ENCODE measurements around the gene MARCHF10. TPM values are rescaled to one million over a fixed set of nuclear protein-coding genes. Genes with fewer than 3 reads are reported as not detected.
A peak's percentile ranks its signal among the peaks of the same experiment; 100 is the strongest.
"Not testable (repeated sequence)": the region's sequence is repeated elsewhere in the genome, so short reads cannot be mapped to it uniquely, and the experiment has no call there.

MARCHF10 gene
- total RNA-seq, 1 donor from 2014 or later, result not detected

GRCh38 chr17:62793919-62794665, 14.0 kb downstream of the MARCHF10 start:
- ATAC-seq, result no peak
- intact Hi-C loops (cut with DNase I), result no loop called here

DNA sequence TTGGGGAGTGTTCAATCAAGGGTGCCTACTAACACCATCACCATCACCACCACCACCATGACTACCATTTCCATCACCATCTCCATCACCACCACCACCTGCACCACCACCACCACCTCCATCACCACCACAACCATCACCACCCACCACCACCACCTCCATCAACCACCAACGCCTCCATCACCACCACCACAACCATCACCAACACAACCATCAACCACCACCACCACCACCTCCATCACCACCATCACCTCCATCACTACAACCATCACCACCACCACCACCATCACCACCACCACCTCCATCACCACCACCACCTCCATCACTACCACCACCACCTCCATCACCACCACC, 15.7 kb downstream of the MARCHF10 start:
- DNase-seq (ENCODE audit: missing footprints) (no peak), ATAC-seq (no peak)
- intact Hi-C loops (cut with DNase I), result no loop called here

More at GRCh38 chr17:62793919-62794665, 14.0 kb downstream of the MARCHF10 start:
- DNase-seq (ENCODE audit: missing footprints), result no peak

DNA sequence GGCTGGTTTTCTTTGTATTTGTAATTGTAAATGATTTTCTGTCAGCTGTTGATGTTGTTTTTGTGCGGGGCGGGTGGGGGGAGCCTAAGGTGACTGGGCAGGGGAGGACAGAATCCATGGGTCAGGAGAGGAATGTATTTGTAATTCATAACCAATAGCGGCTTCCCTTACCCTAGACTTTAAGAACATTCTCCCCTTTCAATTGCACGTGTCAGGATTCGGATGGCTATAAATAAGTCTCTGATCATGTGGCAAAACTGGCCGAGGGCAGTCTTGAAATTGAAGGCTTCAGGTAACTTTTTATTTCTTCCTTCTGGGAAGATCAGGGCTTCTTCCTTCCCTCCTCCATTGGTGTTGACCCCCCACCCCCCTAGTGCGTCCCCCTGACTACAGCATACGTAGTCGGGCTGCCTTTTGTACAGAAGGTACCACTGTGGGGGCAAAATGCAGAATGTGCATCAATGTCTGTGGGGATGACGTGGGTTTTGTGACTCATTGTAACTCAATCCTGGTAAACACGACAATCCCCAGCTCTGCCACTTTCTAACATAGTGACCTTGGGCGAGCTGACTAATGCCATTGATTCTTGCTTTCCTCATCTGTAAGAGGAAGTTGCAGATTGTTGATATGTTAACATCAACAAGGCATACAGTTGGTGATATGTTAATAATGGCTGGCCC, 16.2 kb downstream of the MARCHF10 start:
- intact Hi-C loops (cut with DNase I), result no loop called here
- ATAC-seq (no peak), DNase-seq (ENCODE audit: missing footprints) (no peak)

- no peak for ATAC-seq
- intact Hi-C loops (cut with DNase I), result no loop called here
- no peak for DNase-seq (ENCODE audit: missing footprints)
Observed at GRCh38 chr17:62791235-62791734, 16.8 kb downstream of the MARCHF10 start.

DNA sequence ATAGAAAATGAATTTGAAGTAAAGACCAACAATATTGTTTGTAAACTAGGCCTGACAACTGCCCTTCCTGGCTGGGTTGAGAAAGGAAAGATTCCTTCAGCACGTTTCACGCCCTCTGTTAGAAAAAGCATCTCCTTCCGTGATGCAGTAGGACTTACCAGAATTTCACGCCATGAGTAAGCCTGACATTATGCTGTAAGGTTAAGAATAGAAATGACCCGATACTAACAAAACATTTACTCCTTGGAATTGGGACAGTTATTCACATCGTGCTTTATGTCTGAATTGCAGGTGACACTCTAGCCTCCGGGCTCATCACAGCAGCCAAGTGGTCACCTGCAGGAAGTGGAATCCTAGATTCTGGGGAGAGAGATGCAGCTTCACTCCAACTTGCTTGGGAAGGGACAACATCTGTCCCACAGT, 17.5 kb downstream of the MARCHF10 start:
- intact Hi-C loops (cut with DNase I), result no loop called here
- no peak for ATAC-seq
- DNase-seq (ENCODE audit: missing footprints), result no peak

GRCh38 chr17:62787366-62787765, 20.7 kb downstream of the MARCHF10 start:
- intact Hi-C loops (cut with DNase I), result no loop called here
- no peak for ATAC-seq
- DNase-seq (ENCODE audit: missing footprints), result no peak

GRCh38 chr17:62786646-62787045, 21.5 kb downstream of the MARCHF10 start:
- intact Hi-C loops (cut with DNase I), result no loop called here
- ATAC-seq (no peak), DNase-seq (ENCODE audit: missing footprints) (no peak)

DNA sequence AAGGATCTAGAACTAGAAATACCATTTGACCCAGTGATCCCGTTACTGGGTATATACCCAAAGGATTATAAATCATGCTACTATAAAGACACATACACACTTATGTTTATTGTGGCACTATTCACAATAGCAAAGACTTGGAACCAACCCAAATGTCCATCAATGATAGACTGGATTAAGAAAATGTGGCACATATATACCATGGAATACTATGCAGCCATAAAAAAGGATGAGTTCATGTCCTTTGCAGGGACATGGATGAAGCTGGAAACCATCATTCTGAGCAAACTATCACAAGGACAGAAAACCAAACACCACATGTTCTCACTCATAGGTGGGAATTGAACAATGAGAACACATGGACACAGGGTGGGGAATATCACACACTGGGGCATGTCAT, 22.1 kb downstream of the MARCHF10 start:
- ATAC-seq; intact Hi-C loops (cut with DNase I); DNase-seq (ENCODE audit: missing footprints): not testable (repeated sequence)

DNA sequence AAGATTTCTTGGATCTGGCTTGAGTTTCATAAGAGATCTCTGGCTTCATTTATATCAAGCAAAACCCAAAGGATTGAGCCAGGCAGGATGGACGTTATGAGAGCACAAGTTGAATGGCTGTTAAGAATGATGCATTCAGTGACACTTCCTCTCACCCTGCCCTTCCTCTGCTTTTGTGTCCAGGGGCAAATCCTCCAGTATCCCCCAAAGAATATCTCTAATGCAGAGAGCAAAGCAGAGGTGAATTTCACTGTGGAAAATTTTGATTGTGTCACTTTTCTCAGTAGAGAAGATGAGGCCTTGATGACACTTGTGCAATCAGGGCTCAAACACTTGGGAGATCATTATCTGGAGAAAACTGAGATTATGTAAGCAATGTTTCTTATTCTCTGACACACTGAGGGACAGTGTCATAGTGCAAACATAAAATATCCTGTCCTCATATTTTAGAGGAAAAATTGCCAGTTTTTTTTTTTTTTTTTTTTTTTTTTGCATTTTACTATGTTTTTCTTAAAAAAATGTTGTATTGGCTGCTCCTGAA, 25.3 kb downstream of the MARCHF10 start:
- ATAC-seq, result no peak
- intact Hi-C loops (cut with DNase I), result no loop called here

GRCh38 chr17:62781831-62782251, 26.3 kb downstream of the MARCHF10 start:
- DNase-seq (ENCODE audit: missing footprints), result no peak
- ATAC-seq, result no peak
- intact Hi-C loops (cut with DNase I), result no loop called here

More for the DNA sequence above, 25.3 kb downstream of the MARCHF10 start:
- DNase-seq (ENCODE audit: missing footprints), result no peak

DNA sequence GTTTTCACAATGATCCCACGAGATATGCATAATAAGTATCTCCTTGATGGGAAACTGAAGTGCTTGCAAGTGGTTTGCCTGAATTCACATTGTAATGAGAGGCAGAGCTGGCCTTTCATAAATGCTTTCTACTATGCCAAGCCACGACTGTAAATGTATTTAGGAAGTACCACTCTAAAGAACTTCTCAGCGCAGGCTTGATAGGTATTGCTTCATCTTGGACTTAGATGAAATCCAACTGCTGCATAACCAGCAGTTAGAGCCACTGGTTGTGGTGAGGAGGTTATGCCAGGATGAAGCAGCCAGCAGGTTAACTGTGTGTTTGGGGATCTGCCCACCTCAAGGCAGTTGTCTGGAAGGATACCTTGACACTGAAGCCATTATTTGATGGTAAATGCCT, 26.8 kb downstream of the MARCHF10 start:
- intact Hi-C loops (cut with DNase I), result no loop called here
- DNase-seq (ENCODE audit: missing footprints) (no peak), ATAC-seq (no peak)

DNA sequence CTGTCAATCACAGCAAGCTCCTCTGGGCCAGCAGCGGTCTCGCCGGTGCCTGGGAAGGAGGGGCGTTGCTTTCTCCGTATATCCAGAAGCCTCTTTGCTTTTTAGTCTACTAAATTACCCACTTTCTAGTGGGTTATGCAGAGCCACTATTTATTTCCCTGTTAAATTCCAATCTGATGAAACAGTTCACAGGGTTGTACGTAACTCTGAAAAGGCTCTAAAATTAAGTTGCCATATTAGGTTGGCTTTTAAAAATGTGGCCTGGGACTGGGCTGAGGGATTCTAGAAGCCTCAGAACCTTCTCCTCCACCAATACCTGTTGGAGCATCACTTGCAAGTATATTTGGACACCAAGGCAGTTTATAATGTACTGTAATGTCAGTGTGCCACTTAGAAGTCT, 27.2 kb downstream of the MARCHF10 start:
- DNase-seq (ENCODE audit: missing footprints), result no peak
- intact Hi-C loops (cut with DNase I), result no loop called here
- ATAC-seq, result no peak

GRCh38 chr17:62780269-62780668, 27.8 kb downstream of the MARCHF10 start:
- no peak for DNase-seq (ENCODE audit: missing footprints)
- intact Hi-C loops (cut with DNase I), result no loop called here
- peak; percentile 46 for ATAC-seq

DNA sequence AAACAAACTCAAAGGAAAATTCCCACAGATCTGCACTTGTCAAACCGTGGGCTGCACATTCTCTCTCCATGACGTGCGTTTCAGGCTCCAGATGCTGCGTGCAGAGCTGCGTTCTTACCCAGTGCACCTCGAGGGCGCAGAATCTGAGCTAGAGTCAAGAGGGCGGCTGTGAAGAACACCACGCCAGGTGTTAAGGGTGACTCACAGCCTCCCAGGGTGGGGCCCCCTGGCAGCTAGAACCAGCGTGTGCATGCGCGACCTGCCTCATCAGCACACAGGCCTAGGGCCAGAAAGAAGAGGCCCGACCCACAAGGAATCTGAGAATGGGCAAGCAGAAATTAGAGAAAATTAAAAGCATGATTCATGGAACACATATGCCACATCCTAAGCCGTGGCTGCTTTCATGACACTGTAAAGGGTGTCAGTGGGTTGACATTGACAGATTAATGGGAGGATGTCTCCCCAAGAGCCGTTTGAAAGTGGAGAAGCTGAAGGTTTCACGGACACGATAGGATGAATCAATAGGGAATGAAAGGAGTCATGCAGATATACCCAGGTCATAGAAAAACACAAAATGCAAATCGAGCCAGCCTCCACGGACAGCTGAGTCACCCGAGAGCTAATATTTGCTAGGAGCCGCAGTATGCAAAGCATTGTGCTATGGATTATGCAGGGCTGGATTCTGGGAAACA, 29.0 kb downstream of the MARCHF10 start:
- DNase-seq (ENCODE audit: missing footprints) (no peak), ATAC-seq (no peak)
- intact Hi-C loops (cut with DNase I), result no loop called here

GRCh38 chr17:62775876-62776275, 32.2 kb downstream of the MARCHF10 start:
- intact Hi-C loops (cut with DNase I), result no loop called here
- DNase-seq (ENCODE audit: missing footprints) (no peak), ATAC-seq (no peak)

GRCh38 chr17:62774338-62774737, 33.8 kb downstream of the MARCHF10 start:
- no peak for ATAC-seq
- intact Hi-C loops (cut with DNase I), result no loop called here
- DNase-seq (ENCODE audit: missing footprints), result no peak

DNA sequence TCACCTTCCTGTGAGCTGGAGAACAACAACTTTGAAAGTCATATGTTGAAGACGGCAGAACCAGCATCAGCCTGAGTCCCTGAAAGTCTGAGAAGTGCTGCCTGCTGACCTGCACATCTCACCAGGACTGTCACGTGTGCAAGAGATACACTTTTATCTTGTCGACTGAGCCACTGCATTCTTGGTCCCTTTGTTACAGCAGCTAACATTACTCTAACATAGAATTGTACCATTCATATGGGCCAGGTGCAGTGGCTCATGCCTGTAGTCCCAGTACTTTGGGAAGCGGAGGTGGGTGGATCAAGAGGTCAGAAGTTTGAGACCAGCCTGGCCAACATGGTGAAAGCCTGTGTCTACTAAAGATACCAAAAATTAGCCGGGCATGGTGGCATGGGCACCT, 40.1 kb downstream of the MARCHF10 start:
- no peak for DNase-seq (ENCODE audit: missing footprints)
- intact Hi-C loops (cut with DNase I), result no loop called here
- ATAC-seq, result no peak

DNA sequence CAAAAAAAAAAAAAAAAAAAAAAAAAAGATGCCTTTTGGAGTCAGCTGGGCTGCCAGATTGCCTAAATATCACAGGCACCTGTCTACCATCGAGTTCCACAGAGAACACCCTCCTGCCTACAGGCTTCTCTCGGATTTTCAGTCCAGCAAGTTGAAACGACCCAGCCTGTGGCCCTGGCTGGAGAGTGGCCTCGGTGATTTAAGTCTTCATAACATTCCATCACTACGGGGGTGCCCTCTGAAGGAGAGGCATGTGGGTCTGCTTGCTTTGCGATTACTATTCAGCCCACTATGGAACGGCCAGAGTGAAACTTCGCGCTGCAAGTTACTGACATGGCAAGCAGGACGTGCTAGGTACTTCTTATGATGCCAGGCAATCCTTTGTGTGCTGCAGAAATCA, 42.8 kb downstream of the MARCHF10 start:
- ATAC-seq (no peak), DNase-seq (ENCODE audit: missing footprints) (no peak)
- intact Hi-C loops (cut with DNase I), result no loop called here

DNA sequence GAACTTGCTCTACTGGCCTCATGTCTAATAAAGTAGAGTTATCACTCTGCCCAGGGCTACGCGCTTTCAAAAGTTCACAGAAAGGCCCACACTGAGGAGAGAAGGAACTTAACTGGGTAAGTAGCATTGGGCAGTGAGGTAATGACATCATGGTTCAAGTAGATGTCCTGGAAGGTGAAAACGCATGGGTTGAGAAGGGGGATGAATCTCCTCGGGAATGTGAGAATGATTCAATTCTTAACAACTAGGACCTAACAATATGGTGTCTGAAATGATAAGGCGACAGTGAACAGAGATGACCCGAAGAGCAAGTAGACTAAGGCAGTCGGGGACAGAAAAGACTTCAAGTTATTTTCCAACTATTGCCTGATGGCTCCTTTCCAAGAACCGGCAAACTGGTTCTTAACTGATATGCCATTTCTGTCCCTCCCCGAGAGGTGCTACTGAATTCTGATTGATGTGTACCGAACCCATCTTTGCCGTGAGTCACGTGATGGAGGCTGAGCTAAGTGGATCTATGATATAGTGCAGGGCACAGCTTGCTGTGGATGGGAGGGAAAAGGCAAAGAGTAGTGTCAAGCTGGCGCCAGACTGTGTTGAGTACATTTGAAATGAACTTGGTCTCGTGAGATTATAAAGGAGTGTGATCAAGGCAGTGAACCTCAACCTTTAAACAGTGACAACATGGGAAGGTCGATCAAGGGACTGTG, 44.1 kb downstream of the MARCHF10 start:
- intact Hi-C loops (cut with DNase I), result no loop called here
- ATAC-seq (no peak), DNase-seq (ENCODE audit: missing footprints) (no peak)

Measured in Right ventricle myocardium inferior (tissue), 1 donor.